ENCODE data around the gene NOL9. TPM values are rescaled to one million over a fixed set of nuclear protein-coding genes. Genes with fewer than 3 reads are reported as not detected.

Gene NOL9
- total and polyA plus RNA-seq, 9 of the 15 experiments (the other 6 are each of a cell fraction or from before 2014, with no cell fraction given), result 5.6 to 76.5 (median 47.3) TPM

DNA sequence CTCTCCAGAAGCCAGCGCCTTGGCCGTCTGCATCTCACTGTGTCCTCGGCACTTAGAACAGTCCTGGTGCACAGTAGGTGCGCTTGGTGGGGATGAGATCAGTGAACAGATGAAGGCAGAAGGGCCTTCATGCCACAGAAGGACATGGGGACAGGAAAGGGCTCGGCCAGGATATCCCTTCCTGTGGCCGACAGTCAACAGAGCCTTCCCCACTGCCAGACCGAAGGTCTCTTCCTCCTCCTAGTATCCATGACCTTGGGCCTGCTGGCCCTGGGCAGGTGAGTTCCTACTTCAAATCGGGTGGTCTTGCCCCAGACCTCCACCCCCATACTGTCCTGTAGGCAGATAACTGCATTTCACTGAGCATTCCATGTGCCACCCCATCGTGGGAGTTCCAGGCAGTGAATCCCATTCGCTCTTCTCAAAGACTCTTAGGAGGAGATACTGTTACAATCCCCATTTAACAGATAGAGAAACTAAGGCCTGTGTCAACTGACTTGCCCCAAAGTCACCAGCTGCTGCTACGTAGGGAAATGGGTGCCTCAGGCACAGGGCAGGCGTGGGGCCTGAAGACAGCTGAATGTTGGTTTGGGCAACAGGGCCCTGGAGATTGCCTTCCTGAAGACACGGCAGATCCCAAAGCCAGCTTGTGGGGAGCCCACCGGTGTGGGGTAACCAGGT lies 66.4 kb downstream of the NOL9 start (continued):
- TF ChIP-seq FOXK1 (CRISPR knock-in tag; IDR thresholded peaks at IDR 0.05; ENCODE audit: borderline replicate concordance), result no peak
- no peak for TF ChIP-seq ZBTB12 (CRISPR knock-in tag; IDR thresholded peaks at IDR 0.05)
- no peak for TF ChIP-seq NCOR1 (IDR thresholded peaks at IDR 0.05)
- TF ChIP-seq FIP1L1 (IDR thresholded peaks at IDR 0.05; ENCODE audit: low read depth, low read length, poor library complexity, severe bottlenecking), result no peak
- TF ChIP-seq RCOR1 (IDR thresholded peaks at IDR 0.05; ENCODE audit: borderline replicate concordance in 1 of 2, low read depth in 2 of 2, low read length in 2 of 2), result 0 out of 4 replicates have a peak, but pooled peaks of 1 of the 2 experiments have one; percentile 33
- no peak for TF ChIP-seq ZNF165 (CRISPR knock-in tag; IDR thresholded peaks at IDR 0.05; ENCODE audit: borderline replicate concordance)
- TF ChIP-seq MXI1 (IDR thresholded peaks at IDR 0.05; ENCODE audit: low read depth, low read length), result no peak
- no peak for TF ChIP-seq ZNF217 (CRISPR knock-in tag; IDR thresholded peaks at IDR 0.05)
